SK-N-SH (cell line): ENCODE data around the gene GRPEL2.

Experiments
- ELF1 ChIP-seq: IDR thresholded peaks from 2 replicates; pipeline ENCODE4 v1.4.0; 2012
- FOXJ3 ChIP-seq: sonication (generic); formaldehyde crosslinking; IDR thresholded peaks from 2 replicates; pipeline ENCODE4 v1.5.1; 2020; ENCODE audit warnings: mild to moderate bottlenecking, missing genetic modification reagents
- FOXM1 ChIP-seq: IDR thresholded peaks from 2 replicates; pipeline ENCODE4 v1.4.0; 2012; ENCODE audit warnings: low read depth, mild to moderate bottlenecking
- POLR2AphosphoS5 ChIP-seq: IDR thresholded peaks from 2 replicates; pipeline ENCODE4 v1.6.1; 2012; ENCODE audit warnings: low read depth, low read length
- RCOR1 ChIP-seq: fragments of 150-350 bp; IDR thresholded peaks from 2 replicates; pipeline ENCODE4 v1.6.1; 2017; ENCODE audit warnings: antibody characterized with exemption, low read length
- SMC3 ChIP-seq: IDR thresholded peaks from 2 replicates; pipeline ENCODE4 v1.6.1; 2012; ENCODE audit warnings: low read depth, low read length, improper control_type of control experiment
- TCF12 ChIP-seq: IDR thresholded peaks from 2 replicates; pipeline ENCODE4 v1.4.0; 2012
- TF ChIP-seq, protein P1 (sequence below): fragments of 200-600 bp; sonication (generic); IDR thresholded peaks from 2 replicates; pipeline ENCODE4 v1.6.1; 2017; ENCODE audit warnings: antibody characterized with exemption, mild to moderate bottlenecking, moderate library complexity
- TF ChIP-seq, protein P2 (sequence below): IDR thresholded peaks from 2 replicates; pipeline ENCODE4 v1.6.1; 2012; ENCODE audit warnings: mild to moderate bottlenecking, low read depth, low read length, moderate library complexity
- TF ChIP-seq, protein P3 (sequence below): IDR thresholded peaks from 2 replicates; pipeline ENCODE4 v1.4.0; 2012; ENCODE audit warnings: low read depth
- TF ChIP-seq, protein P4 (sequence below): IDR thresholded peaks from 2 replicates; pipeline ENCODE4 v1.4.0; 2012; ENCODE audit warnings: low read depth, borderline replicate concordance

DNA sequence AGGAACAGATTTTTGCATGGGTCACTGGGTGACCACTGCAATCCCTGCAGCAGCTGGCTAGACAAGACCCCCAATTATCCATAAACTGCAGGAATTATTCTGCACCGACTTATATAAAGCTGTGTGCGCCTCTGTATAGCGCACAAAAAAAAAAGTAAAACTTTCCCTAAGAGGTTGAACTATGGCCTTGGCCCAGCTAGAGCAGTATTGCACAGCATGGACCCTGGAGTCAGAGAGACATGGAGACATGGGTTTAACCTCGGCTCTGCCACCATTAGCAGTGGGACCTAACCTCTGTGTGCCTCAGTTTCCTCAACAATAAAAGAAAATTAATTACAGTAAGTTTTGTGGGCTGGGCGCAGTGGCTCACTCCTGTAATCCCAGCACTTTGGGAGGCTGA, 17.1 kb upstream of the GRPEL2 start:
- TF ChIP-seq, protein P1, sequence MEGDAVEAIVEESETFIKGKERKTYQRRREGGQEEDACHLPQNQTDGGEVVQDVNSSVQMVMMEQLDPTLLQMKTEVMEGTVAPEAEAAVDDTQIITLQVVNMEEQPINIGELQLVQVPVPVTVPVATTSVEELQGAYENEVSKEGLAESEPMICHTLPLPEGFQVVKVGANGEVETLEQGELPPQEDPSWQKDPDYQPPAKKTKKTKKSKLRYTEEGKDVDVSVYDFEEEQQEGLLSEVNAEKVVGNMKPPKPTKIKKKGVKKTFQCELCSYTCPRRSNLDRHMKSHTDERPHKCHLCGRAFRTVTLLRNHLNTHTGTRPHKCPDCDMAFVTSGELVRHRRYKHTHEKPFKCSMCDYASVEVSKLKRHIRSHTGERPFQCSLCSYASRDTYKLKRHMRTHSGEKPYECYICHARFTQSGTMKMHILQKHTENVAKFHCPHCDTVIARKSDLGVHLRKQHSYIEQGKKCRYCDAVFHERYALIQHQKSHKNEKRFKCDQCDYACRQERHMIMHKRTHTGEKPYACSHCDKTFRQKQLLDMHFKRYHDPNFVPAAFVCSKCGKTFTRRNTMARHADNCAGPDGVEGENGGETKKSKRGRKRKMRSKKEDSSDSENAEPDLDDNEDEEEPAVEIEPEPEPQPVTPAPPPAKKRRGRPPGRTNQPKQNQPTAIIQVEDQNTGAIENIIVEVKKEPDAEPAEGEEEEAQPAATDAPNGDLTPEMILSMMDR: no peak
- TF ChIP-seq FOXM1 (no peak), POLR2AphosphoS5 (no peak), ELF1 (no peak), TCF12 (no peak), RCOR1 (no peak), SMC3 (no peak), FOXJ3 (CRISPR knock-in tag) (no peak)
- TF ChIP-seq, protein P2, sequence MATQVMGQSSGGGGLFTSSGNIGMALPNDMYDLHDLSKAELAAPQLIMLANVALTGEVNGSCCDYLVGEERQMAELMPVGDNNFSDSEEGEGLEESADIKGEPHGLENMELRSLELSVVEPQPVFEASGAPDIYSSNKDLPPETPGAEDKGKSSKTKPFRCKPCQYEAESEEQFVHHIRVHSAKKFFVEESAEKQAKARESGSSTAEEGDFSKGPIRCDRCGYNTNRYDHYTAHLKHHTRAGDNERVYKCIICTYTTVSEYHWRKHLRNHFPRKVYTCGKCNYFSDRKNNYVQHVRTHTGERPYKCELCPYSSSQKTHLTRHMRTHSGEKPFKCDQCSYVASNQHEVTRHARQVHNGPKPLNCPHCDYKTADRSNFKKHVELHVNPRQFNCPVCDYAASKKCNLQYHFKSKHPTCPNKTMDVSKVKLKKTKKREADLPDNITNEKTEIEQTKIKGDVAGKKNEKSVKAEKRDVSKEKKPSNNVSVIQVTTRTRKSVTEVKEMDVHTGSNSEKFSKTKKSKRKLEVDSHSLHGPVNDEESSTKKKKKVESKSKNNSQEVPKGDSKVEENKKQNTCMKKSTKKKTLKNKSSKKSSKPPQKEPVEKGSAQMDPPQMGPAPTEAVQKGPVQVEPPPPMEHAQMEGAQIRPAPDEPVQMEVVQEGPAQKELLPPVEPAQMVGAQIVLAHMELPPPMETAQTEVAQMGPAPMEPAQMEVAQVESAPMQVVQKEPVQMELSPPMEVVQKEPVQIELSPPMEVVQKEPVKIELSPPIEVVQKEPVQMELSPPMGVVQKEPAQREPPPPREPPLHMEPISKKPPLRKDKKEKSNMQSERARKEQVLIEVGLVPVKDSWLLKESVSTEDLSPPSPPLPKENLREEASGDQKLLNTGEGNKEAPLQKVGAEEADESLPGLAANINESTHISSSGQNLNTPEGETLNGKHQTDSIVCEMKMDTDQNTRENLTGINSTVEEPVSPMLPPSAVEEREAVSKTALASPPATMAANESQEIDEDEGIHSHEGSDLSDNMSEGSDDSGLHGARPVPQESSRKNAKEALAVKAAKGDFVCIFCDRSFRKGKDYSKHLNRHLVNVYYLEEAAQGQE: no peak
- TF ChIP-seq, protein P3, sequence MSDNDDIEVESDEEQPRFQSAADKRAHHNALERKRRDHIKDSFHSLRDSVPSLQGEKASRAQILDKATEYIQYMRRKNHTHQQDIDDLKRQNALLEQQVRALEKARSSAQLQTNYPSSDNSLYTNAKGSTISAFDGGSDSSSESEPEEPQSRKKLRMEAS: no peak
- TF ChIP-seq, protein P4, sequence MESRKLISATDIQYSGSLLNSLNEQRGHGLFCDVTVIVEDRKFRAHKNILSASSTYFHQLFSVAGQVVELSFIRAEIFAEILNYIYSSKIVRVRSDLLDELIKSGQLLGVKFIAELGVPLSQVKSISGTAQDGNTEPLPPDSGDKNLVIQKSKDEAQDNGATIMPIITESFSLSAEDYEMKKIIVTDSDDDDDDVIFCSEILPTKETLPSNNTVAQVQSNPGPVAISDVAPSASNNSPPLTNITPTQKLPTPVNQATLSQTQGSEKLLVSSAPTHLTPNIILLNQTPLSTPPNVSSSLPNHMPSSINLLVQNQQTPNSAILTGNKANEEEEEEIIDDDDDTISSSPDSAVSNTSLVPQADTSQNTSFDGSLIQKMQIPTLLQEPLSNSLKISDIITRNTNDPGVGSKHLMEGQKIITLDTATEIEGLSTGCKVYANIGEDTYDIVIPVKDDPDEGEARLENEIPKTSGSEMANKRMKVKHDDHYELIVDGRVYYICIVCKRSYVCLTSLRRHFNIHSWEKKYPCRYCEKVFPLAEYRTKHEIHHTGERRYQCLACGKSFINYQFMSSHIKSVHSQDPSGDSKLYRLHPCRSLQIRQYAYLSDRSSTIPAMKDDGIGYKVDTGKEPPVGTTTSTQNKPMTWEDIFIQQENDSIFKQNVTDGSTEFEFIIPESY: no peak
